ENCODE data around the gene DMD. TPM values are rescaled to one million over a fixed set of nuclear protein-coding genes. Genes with fewer than 3 reads are reported as not detected.
A peak's percentile ranks its signal among the peaks of the same experiment; 100 is the strongest.

The DMD gene
- total and polyA plus RNA-seq, 2 experiments from 2014 or later, result 73.5 to 90.7 TPM

DNA sequence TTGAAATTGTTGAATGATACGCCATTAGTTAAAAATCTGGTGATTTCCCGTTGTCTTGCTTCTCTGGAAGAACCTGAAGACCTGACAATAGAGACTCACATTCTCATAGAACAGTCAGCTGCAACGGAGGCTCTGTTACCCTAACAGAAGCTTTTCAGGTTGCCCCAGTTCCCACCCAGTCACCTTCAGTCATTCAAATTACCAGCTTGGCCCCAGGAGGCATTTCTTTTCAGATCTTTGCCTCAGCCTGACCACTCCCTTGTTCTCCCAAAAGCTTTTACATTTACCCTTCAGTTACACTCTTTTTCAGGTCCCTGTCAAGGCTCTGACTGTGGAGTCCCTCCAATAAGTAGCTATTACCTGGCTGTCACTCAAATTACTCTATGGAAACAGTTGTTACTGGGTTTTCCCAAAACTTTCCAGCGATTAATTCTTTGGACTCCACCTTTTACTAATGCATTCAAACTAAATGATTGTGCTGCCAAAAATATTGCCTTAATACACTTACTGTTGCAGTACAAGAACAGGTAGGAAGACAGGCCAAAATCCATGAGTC, 1977.3 kb downstream of the DMD start:
- H3K27me3 ChIP-seq, result no peaks in the 10 kb centered on the region
- H3K9me3 ChIP-seq (ENCODE audit: low read depth), result no peaks in the 10 kb centered on the region
- no peak for DNase-seq (ENCODE audit: low read depth in 1 of 2, low spot score in 1 of 2)
- no peaks in the 10 kb centered on the region for H3K4me1 ChIP-seq (ENCODE audit: low read depth)
- no peak overlapping the region for H3K4me3 ChIP-seq
- no peaks in the 10 kb centered on the region for H3K36me3 ChIP-seq
- no peak overlapping the region for H3K27ac ChIP-seq
- TF ChIP-seq, protein P1, sequence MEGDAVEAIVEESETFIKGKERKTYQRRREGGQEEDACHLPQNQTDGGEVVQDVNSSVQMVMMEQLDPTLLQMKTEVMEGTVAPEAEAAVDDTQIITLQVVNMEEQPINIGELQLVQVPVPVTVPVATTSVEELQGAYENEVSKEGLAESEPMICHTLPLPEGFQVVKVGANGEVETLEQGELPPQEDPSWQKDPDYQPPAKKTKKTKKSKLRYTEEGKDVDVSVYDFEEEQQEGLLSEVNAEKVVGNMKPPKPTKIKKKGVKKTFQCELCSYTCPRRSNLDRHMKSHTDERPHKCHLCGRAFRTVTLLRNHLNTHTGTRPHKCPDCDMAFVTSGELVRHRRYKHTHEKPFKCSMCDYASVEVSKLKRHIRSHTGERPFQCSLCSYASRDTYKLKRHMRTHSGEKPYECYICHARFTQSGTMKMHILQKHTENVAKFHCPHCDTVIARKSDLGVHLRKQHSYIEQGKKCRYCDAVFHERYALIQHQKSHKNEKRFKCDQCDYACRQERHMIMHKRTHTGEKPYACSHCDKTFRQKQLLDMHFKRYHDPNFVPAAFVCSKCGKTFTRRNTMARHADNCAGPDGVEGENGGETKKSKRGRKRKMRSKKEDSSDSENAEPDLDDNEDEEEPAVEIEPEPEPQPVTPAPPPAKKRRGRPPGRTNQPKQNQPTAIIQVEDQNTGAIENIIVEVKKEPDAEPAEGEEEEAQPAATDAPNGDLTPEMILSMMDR (IDR thresholded peaks at IDR 0.05; ENCODE audit: low read depth, low read length), result no peak

DNA sequence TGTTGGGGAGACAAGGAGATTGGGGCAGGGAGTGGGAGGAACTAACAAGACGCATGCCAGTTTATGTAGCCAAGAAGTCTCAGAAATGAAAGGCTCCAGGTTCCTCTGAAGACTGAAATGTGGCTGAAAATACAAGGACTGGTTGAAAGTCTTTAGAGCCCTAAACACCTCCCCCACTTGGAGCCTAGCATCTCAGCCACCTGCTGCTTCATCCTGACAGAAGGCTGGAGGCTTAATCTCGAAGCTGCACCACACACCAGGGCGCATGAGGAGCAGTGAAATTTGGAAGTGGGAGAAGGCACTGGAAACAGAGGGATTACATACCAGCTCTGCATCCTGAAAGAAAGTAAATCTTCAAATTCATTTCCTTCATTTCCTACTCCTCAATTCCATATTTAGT, 1978.8 kb downstream of the DMD start:
- H3K27ac ChIP-seq, result no peak overlapping the region
- H3K4me1 ChIP-seq (ENCODE audit: low read depth), result no peaks in the 10 kb centered on the region
- no peaks in the 10 kb centered on the region for H3K9me3 ChIP-seq (ENCODE audit: low read depth)
- no peak for DNase-seq (ENCODE audit: low read depth in 1 of 2, low spot score in 1 of 2)
- TF ChIP-seq, protein P1 (IDR thresholded peaks at IDR 0.05; ENCODE audit: low read depth, low read length), result no peak
- H3K36me3 ChIP-seq, result no peaks in the 10 kb centered on the region
- no peak overlapping the region for H3K4me3 ChIP-seq
- H3K27me3 ChIP-seq, result no peaks in the 10 kb centered on the region

DNA sequence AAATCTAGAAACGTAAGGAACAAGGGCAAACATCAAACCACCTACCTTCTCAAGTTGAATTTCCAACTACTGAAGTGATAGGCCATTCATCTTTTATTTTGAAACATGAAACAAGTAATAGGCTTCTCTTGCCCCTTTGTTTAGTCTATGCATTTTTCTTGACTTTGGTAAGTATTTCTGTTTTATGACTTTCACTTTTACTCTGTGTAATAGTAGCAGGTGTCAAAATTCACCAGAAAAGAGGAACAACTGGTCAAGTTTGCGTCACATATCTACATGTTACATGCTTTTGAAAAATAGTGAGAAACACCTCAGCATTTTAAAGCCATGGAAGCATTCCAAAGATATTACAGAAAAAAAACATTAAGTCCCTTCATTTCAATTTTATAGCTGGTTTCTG, 1982.4 kb downstream of the DMD start:
- no peaks in the 10 kb centered on the region for H3K4me1 ChIP-seq (ENCODE audit: low read depth)
- H3K9me3 ChIP-seq (ENCODE audit: low read depth), result no peaks in the 10 kb centered on the region
- no peak overlapping the region for H3K27ac ChIP-seq
- H3K36me3 ChIP-seq, result no peaks in the 10 kb centered on the region
- TF ChIP-seq, protein P1 (IDR thresholded peaks at IDR 0.05; ENCODE audit: low read depth, low read length), result no peak
- H3K4me3 ChIP-seq, result no peak overlapping the region
- H3K27me3 ChIP-seq, result no peaks in the 10 kb centered on the region
- no peak for DNase-seq (ENCODE audit: low read depth in 1 of 2, low spot score in 1 of 2)

DNA sequence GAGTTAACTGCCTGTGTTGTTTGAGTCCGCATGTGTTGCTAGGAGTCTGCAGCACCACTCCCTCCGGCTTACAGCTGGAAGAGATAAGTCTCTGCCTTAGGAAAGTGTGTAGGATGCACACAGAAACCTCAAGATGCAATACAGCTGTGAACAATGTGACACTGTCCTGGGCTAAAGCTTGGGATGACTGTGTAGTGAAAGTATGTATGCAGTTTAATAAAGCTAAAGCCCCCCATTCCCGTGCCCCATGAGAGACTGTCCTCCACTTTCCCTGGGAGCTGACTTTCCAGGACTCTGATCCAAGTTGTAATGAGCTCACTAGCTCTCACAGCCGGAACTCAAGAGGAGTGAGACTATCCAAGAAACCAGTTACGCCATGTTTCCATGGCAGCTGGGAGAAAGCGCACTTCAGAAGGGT, 1982.9 kb downstream of the DMD start:
- H3K27ac ChIP-seq, result no peak overlapping the region
- no peak overlapping the region for H3K4me3 ChIP-seq
- H3K27me3 ChIP-seq, result no peaks in the 10 kb centered on the region
- peak in 1 of 2 donors; percentile 88 for DNase-seq (ENCODE audit: low read depth in 1 of 2, low spot score in 1 of 2)
- no peaks in the 10 kb centered on the region for H3K4me1 ChIP-seq (ENCODE audit: low read depth)
- TF ChIP-seq, protein P1 (IDR thresholded peaks at IDR 0.05; ENCODE audit: low read depth, low read length), result no peak
- H3K36me3 ChIP-seq, result no peaks in the 10 kb centered on the region
- no peaks in the 10 kb centered on the region for H3K9me3 ChIP-seq (ENCODE audit: low read depth)

DNA sequence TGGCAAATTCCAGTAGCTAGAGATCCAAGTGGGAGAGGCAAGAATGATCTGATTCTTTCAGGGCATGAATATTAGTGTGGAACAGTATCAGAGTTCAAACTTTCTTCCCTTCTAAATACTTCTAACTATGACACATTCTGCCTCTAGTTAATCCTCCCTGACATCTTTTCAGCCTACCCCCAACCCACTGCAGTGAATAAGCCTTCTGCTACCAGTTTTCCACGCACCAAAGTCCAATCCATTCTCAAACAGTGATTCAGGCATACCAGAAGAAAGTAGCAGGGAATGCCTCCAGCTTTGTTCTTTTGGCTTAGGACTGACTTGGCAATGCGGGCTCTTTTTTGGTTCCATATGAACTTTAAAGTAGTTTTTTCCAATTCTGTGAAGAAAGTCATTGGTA, 1984.1 kb downstream of the DMD start:
- Histone ChIP-seq H3K36me3 (no peaks in the 10 kb centered on the region), H3K27ac (no peak overlapping the region), H3K27me3 (no peaks in the 10 kb centered on the region), H3K4me3 (no peak overlapping the region), H3K4me1 (ENCODE audit: low read depth) (no peaks in the 10 kb centered on the region), H3K9me3 (ENCODE audit: low read depth) (no peaks in the 10 kb centered on the region)
- TF ChIP-seq, protein P1 (IDR thresholded peaks at IDR 0.05; ENCODE audit: low read depth, low read length), result no peak
- DNase-seq (ENCODE audit: low read depth in 1 of 2, low spot score in 1 of 2), result no peak

Measured in cardiac muscle cell (in vitro differentiated cells and primary cell).